Activated naive CD4-positive, alpha-beta T cell treated with anti-CD3 and anti-CD28 coated beads for 36 hours (primary cell): Measurements from ENCODE around the gene YTHDF2. TPM values are rescaled to one million over a fixed set of nuclear protein-coding genes. Genes with fewer than 3 reads are reported as not detected.
"Not testable (repeated sequence)": the region's sequence is repeated elsewhere in the genome, so short reads cannot be mapped to it uniquely, and the experiment has no call there.

ENCODE experiments used
- CTCF ChIA-PET: fragments of 350-600 bp; sonication (Branson Sonifier 250); formaldehyde crosslinking; loops from one replicate; lab custom pipeline; 2021; ENCODE audit warnings: antibody characterized with exemption; lab: Charles Lee
- DNase-seq: peaks from one replicate; pipeline ENCODE4 v3.0.0-alpha.2; 2020
- H3K27ac Mint-ChIP-seq: one replicate; pipeline ENCODE4 v1.8.0; 2021; ENCODE audit warnings: mild to moderate bottlenecking, mixed read lengths
- H3K27me3 Mint-ChIP-seq: one replicate; pipeline ENCODE4 v1.8.0; 2021; ENCODE audit warnings: low read depth, mixed read lengths
- H3K36me3 Mint-ChIP-seq: one replicate; pipeline ENCODE4 v1.8.0; 2021; ENCODE audit warnings: low read depth, mixed read lengths
- H3K4me1 Mint-ChIP-seq: one replicate; pipeline ENCODE4 v1.8.0; 2021; ENCODE audit warnings: low read depth, mixed read lengths
- H3K4me3 Mint-ChIP-seq: one replicate; pipeline ENCODE4 v1.8.0; 2021; ENCODE audit warnings: mild to moderate bottlenecking, moderate library complexity, mixed read lengths
- H3K9me3 Mint-ChIP-seq: one replicate; pipeline ENCODE4 v1.8.0; 2021; ENCODE audit warnings: mixed read lengths
- intact Hi-C: fragments of 100-400 bp; cut with micrococcal nuclease; formaldehyde crosslinking; loops from one replicate; pipeline ENCODE4 v1.15.1; 2023
- total RNA-seq, 2 experiments: library from RNA; stranded (reverse); gene quantifications; one replicate each; pipeline ENCODE4 v1.2.3, GENCODE V29; 2021

Gene YTHDF2
- total RNA-seq, 2 experiments from 2014 or later: 64.9 to 66.1 TPM

- CTCF ChIA-PET: interaction anchor here (0.7 to 1.8 kb wide), 9 partner anchors 10 to 409 kb away, joined by 3 to 11 read pairs (median 5); partner anchors contain the start of genes GMEB1, MED18 and TAF12
Measured at GRCh38 chr1:28737307-28738132, 780 bp downstream of the YTHDF2 start.

DNA sequence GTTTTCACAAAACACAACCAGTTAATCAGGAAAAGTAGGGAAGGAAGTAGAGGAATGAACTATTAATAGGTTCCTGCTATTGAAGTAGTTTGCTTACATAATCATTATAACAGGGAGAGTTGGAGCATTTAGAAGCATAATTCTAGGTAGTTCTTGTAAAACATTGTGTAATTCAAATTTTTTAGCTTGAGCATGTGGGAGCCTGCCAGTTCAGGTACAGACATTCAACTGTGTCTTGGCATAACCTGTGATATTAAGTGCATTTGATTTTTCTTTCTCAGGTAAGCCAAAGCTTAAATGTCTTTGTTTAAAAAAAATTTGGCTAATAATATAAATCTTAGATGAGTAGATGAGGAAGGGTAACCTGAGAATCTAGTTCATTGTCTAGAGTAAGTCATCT, 3.4 kb downstream of the YTHDF2 start:
- H3K4me1 Mint-ChIP-seq: peaks cover 66% of the 10 kb centered on the region
- CTCF ChIA-PET: interaction anchor here (0.6 kb wide), 1 partner anchor 55 kb away, joined by 3 read pairs; no protein-coding TSS in a partner anchor
- H3K36me3 Mint-ChIP-seq: peaks cover 57% of the 10 kb centered on the region
- no peak for DNase-seq
- peak overlapping the region; percentile 17 for H3K4me3 Mint-ChIP-seq
- H3K27ac Mint-ChIP-seq: peak overlapping the region; percentile 55
- H3K9me3 Mint-ChIP-seq: no peaks in the 10 kb centered on the region
- H3K27me3 Mint-ChIP-seq: no peaks in the 10 kb centered on the region
- intact Hi-C loops: no loop called here

More at GRCh38 chr1:28737307-28738132, 780 bp downstream of the YTHDF2 start:
- DNase-seq: peak; percentile 43
- Mint-ChIP-seq H3K36me3 (peaks cover 33% of the 10 kb centered on the region), H3K4me1 (peaks cover 40% of the 10 kb centered on the region), H3K9me3 (no peaks in the 10 kb centered on the region), H3K27me3 (no peaks in the 10 kb centered on the region), H3K4me3 (peak overlapping the region; percentile 96), H3K27ac (peak overlapping the region; percentile 92)
- intact Hi-C loops: loop anchor here (5.0 kb wide), 2 partner anchors 410 to 490 kb away; partner anchors contain the start of gene MED18

DNA sequence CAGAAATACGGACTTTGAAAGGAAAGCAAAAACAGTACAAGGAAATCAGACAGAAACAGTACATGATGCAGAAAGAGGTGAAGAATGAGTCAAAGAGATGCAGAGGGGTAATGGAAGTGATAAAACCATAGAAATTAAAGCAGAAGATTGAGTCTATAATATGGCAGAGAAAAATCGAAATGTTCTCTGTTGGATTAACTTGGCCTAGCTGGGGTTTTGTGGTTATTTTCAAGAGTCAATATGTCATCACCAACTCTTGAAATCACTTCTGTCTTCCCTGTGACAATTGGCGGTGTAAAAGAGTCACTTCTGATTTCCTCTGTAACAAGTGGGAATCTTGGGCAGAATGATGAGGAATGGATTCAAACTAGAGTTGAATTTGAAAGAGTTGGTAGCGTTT, 7.4 kb downstream of the YTHDF2 start:
- Mint-ChIP-seq H3K9me3 (no peaks in the 10 kb centered on the region), H3K4me1 (peaks cover 74% of the 10 kb centered on the region), H3K27ac (peak overlapping the region; percentile 31), H3K4me3 (peak overlapping the region; percentile 10), H3K27me3 (no peaks in the 10 kb centered on the region), H3K36me3 (peaks cover 63% of the 10 kb centered on the region)
- intact Hi-C loops: no loop called here
- CTCF ChIA-PET: interaction anchor here (1.2 kb wide), 1 partner anchor 133 kb away, joined by 3 read pairs; no protein-coding TSS in a partner anchor
- DNase-seq: no peak

GRCh38 chr1:28745653-28746173, 9.0 kb downstream of the YTHDF2 start:
- H3K27me3 Mint-ChIP-seq: no peaks in the 10 kb centered on the region
- H3K4me3 Mint-ChIP-seq: no peak overlapping the region
- no peaks in the 10 kb centered on the region for H3K9me3 Mint-ChIP-seq
- H3K4me1 Mint-ChIP-seq: peaks cover 78% of the 10 kb centered on the region
- H3K27ac Mint-ChIP-seq: no peak overlapping the region
- no peak for DNase-seq
- CTCF ChIA-PET: no interaction called here
- intact Hi-C loops: no loop called here
- peaks cover 65% of the 10 kb centered on the region for H3K36me3 Mint-ChIP-seq

GRCh38 chr1:28750330-28750729, 13.6 kb downstream of the YTHDF2 start:
- H3K27ac Mint-ChIP-seq: no peak overlapping the region
- H3K27me3 Mint-ChIP-seq: no peaks in the 10 kb centered on the region
- intact Hi-C loops: no loop called here
- no peak for DNase-seq
- H3K4me3 Mint-ChIP-seq: no peak overlapping the region
- H3K4me1 Mint-ChIP-seq: peaks cover 59% of the 10 kb centered on the region
- peaks cover 42% of the 10 kb centered on the region for H3K36me3 Mint-ChIP-seq
- H3K9me3 Mint-ChIP-seq: no peaks in the 10 kb centered on the region
- CTCF ChIA-PET: interaction anchor here (1.1 kb wide), 1 partner anchor 14 kb away, joined by 5 read pairs; the partner anchor contains the start of gene YTHDF2

GRCh38 chr1:28750771-28751294, 14.1 kb downstream of the YTHDF2 start:
- H3K27me3 Mint-ChIP-seq, DNase-seq, H3K27ac Mint-ChIP-seq, H3K4me3 Mint-ChIP-seq, H3K9me3 Mint-ChIP-seq, intact Hi-C loops: not testable (repeated sequence)
- peaks cover 55% of the 10 kb centered on the region for H3K4me1 Mint-ChIP-seq
- peaks cover 39% of the 10 kb centered on the region for H3K36me3 Mint-ChIP-seq
- CTCF ChIA-PET: interaction anchor here (1.1 kb wide), 1 partner anchor 14 kb away, joined by 5 read pairs; the partner anchor contains the start of gene YTHDF2

GRCh38 chr1:28751315-28752060, 14.7 kb downstream of the YTHDF2 start:
- no peaks in the 10 kb centered on the region for H3K27me3 Mint-ChIP-seq
- CTCF ChIA-PET: interaction anchor here (1.1 kb wide), 2 partner anchors 15 to 116 kb away, joined by 3 to 5 read pairs; partner anchors contain the start of gene YTHDF2
- no peak overlapping the region for H3K4me3 Mint-ChIP-seq
- peaks cover 51% of the 10 kb centered on the region for H3K4me1 Mint-ChIP-seq
- DNase-seq: no peak
- H3K27ac Mint-ChIP-seq: no peak overlapping the region
- intact Hi-C loops: no loop called here
- peaks cover 34% of the 10 kb centered on the region for H3K36me3 Mint-ChIP-seq
- no peaks in the 10 kb centered on the region for H3K9me3 Mint-ChIP-seq

GRCh38 chr1:28755701-28756100, 19.0 kb downstream of the YTHDF2 start:
- intact Hi-C loops: loop anchor here (5.0 kb wide), 1 partner anchor 113 kb away; the partner anchor contains the start of gene TAF12
- H3K4me1 Mint-ChIP-seq: peaks cover 37% of the 10 kb centered on the region
- no peak overlapping the region for H3K4me3 Mint-ChIP-seq
- no peaks in the 10 kb centered on the region for H3K27me3 Mint-ChIP-seq
- peaks cover 29% of the 10 kb centered on the region for H3K36me3 Mint-ChIP-seq
- H3K27ac Mint-ChIP-seq: no peak overlapping the region
- CTCF ChIA-PET: interaction anchor here (1.5 kb wide), 1 partner anchor 20 kb away, joined by 5 read pairs; no protein-coding TSS in a partner anchor
- no peaks in the 10 kb centered on the region for H3K9me3 Mint-ChIP-seq
- DNase-seq: no peak

- peaks cover 23% of the 10 kb centered on the region for H3K36me3 Mint-ChIP-seq
- CTCF ChIA-PET: interaction anchor here (1.0 kb wide), 1 partner anchor 120 kb away, joined by 3 read pairs; no protein-coding TSS in a partner anchor
- no peaks in the 10 kb centered on the region for H3K9me3 Mint-ChIP-seq
- intact Hi-C loops: loop anchor here (5.0 kb wide), 1 partner anchor 115 kb away; the partner anchor contains the start of gene TAF12
- H3K27ac Mint-ChIP-seq: no peak overlapping the region
- H3K4me3 Mint-ChIP-seq: no peak overlapping the region
- DNase-seq: peak; percentile 22
- no peaks in the 10 kb centered on the region for H3K27me3 Mint-ChIP-seq
- H3K4me1 Mint-ChIP-seq: peaks cover 31% of the 10 kb centered on the region
Measured at GRCh38 chr1:28756846-28757245, 20.1 kb downstream of the YTHDF2 start.

DNA sequence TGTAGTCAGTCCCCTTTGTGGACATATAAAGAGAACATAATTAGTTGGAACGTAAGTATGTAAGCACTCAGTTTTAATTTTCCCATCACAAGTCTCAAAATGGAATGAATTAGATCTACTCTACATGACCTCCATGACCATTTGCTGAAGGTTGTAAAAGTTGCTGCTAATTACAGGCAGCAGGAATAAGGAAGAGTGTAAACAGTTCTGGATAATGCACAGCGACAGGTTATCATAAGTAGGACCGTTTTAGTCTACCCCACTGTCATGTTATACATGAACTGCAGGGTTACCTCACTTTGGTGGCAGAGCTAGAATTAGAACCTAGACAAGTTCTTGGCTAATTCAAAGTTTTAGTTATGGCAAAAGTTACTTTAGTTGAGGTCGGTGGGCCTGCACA, 21.7 kb downstream of the YTHDF2 start:
- Mint-ChIP-seq H3K4me1 (peaks cover 27% of the 10 kb centered on the region), H3K36me3 (peaks cover 22% of the 10 kb centered on the region), H3K27ac (no peak overlapping the region), H3K4me3 (no peak overlapping the region), H3K9me3 (no peaks in the 10 kb centered on the region), H3K27me3 (no peaks in the 10 kb centered on the region)
- CTCF ChIA-PET: interaction anchor here (0.9 kb wide), 1 partner anchor 25 kb away, joined by 4 read pairs; no protein-coding TSS in a partner anchor
- no peak for DNase-seq
- intact Hi-C loops: loop anchor here (5.0 kb wide), 1 partner anchor 116 kb away; the partner anchor contains the start of gene TAF12

DNA sequence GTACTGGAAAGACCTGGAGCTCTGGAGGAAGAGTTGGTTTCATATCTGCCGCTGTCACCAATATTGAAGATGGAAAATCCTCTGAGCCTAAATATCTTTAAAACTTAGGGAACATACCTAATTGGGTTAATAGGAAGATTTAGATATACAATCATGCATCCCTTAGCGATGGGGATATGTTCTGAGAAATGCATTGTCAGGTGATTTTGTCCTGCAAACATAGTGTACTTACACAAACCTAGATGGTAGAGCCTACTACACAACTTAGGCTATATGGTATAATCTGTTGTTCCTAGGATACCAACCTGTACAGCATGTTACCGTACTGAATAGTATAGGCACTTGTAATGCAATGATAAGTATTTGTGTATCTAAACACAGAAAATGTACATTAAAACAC, 22.5 kb downstream of the YTHDF2 start:
- H3K27me3 Mint-ChIP-seq: no peaks in the 10 kb centered on the region
- no peak overlapping the region for H3K27ac Mint-ChIP-seq
- CTCF ChIA-PET: no interaction called here
- H3K4me1 Mint-ChIP-seq: peaks cover 20% of the 10 kb centered on the region
- DNase-seq: no peak
- no peaks in the 10 kb centered on the region for H3K9me3 Mint-ChIP-seq
- intact Hi-C loops: loop anchor here (5.0 kb wide), 1 partner anchor 117 kb away; the partner anchor contains the start of gene TAF12
- peaks cover 19% of the 10 kb centered on the region for H3K36me3 Mint-ChIP-seq
- H3K4me3 Mint-ChIP-seq: no peak overlapping the region
